HG03378 (cell line): Measurements from ENCODE around the gene FBXL14.

Experiments
- ATAC-seq: cut with Tn5 transposase; IDR thresholded peaks from one replicate; pipeline ENCODE4 v1.9.1; 2021; ENCODE audit warnings: mild to moderate bottlenecking, moderate library complexity; ENCODE audit not compliant: unreplicated experiment

The FBXL14 gene

GRCh38 chr12:1517734-1518525 is 76.5 kb downstream of the FBXL14 start:
- no peak for ATAC-seq

- no peak for ATAC-seq
Measured at GRCh38 chr12:1517007-1517406, 77.4 kb downstream of the FBXL14 start.
